Measurements from ENCODE around the gene RAB10.
"Not testable (repeated sequence)": the region's sequence is repeated elsewhere in the genome, so short reads cannot be mapped to it uniquely, and the experiment has no call there.

The RAB10 gene

DNA sequence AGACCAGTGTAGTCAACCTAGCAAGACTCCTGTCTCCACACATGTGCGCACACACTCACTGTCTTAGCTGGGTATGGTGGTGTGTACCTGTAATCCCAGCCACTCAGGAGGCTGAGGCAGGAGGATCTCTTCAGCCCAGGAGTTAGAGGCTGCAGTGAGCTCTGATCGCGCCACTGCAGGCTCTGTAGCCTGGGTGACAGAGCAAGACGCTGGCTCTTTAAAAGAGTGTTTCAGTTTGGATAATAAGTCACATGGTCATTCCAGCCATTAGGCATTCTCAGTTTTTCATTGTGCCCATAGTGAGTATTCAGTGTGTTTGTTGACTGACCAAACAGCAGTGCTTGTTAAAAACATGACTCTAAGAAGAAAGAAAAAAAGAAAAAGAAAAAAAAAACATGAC, 31.0 kb downstream of the RAB10 start:
- FAIRE-seq, result no peak

DNA sequence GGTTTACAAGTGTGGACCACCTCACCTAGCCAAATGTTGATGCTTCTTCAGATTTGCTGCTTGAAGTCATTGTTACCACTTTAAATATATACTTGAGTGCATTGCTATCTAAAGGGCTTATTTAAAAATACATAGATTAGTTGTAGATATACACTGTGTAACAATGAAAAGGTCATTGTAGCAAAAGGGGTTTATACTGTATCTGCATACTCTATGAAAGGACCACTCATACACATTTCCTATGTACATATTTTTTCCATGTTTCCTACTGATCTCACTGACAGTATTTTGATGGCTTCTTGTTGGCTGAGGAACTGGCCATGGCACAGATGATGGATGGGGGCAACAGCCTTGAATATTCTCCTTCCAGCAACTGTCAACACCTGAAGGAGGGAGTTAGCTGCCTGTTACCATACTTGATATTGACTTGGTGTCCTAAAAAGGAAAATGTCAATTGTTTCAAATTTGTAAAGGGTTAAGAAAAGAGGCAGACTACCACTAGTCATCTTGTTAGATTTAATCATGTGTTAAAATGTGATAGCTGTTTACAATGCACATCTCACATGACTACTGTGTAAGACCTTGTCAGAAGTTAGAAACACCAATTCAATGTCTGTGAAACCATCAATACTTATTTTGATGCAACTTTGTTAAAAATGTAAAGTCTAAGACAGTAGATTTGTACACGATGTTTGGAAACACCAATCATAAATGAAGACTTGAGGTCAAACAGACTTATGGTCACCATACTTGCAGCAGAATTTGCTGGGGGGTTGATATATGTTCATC, 33.5 kb downstream of the RAB10 start:
- FAIRE-seq, result no peak

DNA sequence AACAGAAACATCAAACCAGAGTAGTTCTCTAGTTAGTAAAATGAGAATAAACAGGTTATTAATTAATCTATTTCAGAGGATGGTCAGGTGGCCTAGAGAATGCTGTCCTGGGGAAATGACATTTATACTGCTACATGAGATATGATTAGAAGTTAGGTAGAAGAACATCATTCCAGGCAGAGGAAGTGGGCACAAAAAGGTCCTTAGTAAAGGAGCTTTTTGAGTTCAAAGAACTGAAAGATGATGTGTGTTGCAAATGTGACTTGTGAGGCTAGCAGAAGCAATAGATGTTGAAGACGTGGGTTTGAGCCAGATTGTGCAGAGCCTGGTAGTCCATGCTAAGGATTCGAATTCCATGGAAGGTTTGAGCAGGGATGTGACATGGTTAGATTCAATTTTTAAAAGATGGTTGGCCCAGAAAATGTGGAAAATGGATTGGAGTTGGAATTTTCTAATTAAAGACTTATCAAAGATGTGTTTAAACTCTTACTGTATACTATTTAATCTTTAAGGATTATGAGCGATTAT, 34.2 kb downstream of the RAB10 start:
- FAIRE-seq, result no peak

DNA sequence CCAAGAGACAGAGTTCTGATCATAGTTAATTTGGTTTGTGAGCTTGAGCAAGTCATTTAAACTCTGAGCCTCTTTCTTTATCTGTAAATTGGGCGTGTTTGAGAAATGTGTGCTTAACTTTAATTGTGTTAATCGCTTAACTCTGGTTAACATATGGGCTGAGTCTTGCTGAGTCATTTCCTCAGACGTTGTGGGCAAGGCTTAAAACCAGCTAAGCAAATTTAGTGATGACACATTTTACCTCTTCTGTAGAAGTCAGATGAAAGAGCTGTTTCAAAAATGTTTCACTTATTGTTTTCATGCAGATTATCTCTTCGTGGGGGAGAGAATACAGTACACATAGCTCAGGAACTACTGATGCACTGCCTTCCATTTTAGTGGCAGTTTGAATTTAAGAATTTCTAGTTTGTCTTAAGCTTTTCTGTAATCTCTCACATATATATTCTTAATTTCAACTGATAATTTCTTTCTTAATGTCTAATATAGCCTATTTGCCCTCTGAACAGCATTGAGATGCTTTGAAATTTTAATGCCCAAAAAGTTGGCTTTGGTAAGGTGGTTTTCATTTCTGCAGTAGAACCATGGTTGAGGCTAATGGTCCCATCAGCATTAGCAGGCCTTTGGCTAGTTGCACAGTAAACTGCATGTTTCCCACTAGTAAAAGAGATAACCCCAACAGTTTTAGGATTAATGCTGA, 34.9 kb downstream of the RAB10 start:
- no peak for FAIRE-seq

DNA sequence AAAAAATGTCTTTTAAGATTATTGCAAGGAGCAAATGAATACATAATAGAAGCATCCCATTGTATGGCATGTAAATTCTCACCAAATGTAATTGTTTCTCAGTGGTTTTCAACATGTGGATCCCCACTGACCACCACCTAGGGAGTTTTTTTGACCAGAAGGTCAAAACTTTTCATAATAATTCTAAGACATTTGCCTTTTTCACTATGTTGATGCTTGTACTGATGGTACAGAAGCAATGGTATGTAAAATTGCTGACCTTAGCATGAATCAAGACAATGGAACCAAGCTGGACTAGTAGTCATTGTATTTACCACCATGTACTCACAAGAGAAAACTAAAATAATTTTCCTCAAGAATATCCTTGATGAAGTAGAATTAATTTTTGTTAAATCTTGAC, 36.8 kb downstream of the RAB10 start:
- FAIRE-seq, result no peak

DNA sequence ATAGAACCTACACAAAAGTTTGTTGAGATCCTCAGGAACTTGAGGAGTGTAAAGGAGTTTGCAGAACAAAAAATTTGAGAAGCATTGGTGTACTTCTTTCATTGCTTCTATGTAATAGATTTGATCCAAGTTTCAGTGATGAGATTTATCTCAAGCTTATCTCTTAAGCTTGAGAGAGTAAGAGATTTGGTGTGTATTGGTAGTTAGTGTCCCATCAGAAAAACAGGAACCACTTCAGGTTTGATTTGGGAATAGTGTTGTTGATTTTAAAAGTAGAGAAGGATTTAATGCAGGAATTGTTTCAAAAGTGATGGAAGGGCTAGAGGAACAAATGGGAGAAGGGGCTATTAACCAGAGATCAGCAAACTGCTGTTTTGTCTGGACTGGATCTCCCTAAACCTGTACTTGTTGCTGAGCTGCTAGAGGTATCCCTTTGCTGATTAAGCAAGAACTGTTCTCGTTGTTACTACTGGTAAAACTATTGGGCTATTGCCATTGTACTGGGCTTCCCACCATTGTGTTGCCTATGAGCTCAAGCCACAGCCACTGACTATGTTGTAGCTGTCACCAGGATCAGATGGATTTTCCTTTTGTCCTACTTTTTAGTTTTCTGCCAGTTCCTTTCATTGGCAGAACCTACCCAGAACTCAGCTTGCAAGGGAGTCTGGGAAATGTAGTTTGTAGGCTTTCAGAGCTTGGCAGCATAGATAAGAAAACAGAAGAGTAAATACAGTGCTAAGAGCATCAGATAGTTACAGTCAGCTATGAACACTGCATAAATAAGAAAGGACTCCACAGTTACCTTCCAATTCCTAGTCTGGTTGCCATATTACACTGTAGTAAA, 39.3 kb downstream of the RAB10 start:
- no peak for FAIRE-seq

DNA sequence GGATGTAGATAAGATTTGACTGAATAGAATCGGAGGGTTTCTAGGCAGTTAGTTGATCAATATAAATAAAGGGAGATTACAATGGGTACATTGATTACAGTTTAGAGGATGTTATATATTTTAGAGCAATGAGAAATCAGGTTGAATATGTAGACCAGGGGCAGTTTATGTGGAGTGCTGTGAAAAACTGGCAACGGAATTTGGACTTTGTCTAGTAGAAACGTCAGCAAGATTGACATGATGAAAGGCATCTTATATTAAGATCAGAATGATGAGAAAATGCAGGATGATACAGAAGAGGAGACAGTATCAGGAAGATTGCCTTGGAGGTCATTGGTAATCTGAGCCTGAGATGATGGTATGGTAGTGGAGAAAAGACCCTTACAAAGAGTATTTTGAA, 39.9 kb downstream of the RAB10 start:
- no peak for FAIRE-seq

DNA sequence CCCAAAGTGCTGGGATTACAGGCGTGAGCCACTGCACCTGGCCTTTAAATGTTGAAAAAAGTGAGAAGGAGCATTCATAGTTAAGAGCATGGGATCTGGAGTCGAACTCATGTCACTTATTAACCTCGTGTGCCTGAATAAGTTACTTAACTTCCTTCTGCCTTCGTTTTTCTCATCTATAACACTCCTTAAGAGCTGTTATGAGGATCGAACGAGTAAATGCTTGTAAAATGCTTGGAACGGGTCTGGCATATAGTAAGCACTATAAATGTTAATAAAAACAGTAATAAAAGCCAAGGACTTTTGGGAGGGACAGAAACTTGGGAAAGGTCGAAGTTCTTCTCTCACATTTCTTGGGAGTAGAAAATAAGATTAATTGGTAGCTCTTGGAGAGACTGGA, 40.8 kb downstream of the RAB10 start:
- no peak for FAIRE-seq

DNA sequence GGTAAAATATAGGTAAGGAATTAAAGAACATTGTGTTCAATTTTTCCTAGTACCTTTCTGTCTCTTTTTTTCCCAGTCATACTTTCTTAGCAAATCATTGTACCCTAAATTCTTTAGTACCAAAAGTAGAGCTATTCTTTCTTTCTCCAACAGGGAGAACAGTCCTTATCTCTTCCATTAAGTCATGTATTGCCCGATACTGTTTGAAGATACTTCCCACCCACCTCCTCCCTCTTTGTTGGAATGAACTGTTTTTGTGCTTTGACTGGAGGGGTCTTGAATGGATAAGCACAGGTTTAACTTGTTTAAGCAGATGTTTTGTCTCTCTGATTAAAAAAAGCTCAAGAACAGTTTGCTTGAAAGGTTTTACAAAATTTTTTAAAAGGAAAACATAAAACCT, 41.3 kb downstream of the RAB10 start:
- FAIRE-seq, result no peak

DNA sequence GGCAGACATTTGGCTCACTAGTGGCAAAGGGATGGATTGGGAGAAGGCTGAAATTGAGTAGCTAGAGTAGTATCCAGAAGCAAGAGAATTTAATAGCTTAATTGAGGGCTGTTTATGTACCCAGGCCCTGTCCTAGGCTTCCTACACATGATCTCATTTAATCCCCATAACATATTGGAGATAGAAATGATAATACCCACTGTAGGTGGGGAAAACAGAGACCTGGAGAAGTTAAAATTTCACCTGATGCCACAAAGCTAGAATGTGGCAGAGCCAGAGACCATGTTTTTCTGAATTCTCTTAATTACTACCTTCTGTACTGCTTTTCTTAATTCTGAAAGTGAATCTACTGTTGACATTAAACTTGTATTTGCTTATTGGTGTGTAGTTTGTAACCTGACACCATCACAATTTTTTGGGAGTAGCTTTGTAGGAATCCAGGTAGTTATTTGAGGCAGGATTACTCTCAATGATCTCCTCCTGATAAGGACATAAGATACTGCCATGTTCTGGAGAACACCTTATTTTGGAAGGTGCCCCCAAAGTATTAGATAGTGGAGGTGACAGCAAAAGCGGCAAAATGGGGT, 42.2 kb downstream of the RAB10 start:
- no peak for FAIRE-seq

DNA sequence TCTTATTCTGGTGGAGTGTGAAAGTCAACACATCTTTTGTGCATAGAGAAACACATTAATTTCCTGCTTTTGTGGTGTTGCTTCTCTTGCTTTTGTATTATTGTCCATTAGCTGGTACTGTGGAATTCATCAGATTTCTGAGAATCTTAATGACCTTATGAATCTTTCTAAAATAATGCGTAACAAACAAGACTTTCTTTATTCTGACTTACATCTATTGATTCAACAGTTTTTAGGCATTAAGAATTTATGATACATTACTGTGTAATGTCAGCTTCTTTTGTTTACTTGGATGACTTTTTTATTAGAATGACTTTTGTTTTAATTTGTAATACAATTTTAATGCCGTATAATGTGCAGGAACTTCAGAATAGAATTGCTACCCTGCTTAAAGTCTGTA, 43.4 kb downstream of the RAB10 start:
- FAIRE-seq, result no peak

DNA sequence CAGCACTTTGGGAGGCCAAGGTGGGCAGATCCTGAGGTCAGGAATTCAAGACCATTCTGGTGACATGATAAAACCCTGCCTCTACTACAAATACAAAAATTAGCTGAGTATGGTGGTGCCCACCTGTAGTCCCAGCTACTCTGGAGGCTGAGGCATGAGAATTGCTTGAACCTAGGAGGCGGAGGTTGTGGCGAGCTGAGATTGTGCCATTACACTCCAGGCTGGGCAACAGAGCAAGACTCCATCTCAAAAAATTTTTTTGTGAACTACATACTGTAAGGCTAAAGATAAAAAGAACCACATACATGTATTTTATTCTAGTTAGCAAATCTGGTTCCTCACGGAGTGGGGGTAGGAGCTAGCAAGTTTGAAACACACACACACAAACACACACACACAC, 45.1 kb downstream of the RAB10 start:
- FAIRE-seq, result no peak

DNA sequence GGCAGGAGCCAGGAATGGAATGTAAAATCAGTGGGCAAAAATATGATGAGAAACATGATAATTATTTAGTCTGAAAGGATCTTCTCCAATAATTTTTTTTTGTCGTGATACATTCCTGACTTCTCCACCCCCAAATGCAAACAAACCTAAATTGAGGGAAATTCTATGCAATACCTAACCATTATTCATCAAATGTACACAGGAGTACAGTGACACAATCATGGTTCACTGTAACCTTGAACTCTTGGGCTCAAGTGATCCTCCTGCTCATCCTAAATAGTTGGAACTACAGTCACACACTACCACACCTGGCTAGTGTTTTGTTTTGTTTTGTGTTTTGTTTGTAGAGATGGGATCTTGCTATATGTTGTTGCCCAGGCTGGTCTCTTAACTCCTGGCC, 46.5 kb downstream of the RAB10 start:
- no peak for FAIRE-seq

DNA sequence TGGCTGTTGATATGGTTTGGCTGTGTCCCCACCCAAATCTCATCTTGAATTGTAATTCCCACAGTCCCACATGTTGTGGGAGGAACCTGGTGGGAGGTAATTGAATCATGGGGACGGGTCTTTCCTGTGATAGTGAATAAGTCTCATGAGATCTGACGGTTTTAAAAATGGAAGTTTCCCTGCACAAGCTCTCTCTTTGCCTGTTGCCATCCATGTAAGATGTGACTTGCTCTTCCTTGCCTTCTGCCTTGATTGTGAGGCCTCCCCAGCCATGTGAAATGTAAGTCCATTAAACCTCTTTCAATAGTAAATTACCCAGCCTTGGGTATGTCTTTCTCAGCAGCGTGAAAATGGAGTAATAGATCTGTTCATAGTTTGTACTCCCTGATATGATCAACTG, 47.0 kb downstream of the RAB10 start:
- not testable (repeated sequence) for FAIRE-seq

DNA sequence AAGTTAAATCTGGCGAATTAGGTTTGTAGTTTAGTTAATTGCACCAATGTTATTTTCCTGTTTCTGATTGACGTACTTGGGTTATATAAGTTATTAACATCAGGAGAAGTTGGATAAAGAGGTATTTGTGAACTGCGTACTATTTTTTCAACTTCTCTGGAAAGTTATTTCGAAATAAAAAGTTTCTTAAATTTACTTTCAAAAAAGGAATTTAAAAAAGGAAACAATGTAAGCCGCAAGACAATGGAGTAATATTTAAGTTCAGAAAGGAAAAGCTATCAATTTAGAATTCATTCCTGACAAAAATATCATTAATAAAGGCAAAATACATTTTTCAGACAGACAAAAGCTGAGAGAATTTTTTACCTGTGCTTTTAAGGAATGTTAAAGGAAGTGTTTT, 47.7 kb downstream of the RAB10 start:
- no peak for FAIRE-seq

DNA sequence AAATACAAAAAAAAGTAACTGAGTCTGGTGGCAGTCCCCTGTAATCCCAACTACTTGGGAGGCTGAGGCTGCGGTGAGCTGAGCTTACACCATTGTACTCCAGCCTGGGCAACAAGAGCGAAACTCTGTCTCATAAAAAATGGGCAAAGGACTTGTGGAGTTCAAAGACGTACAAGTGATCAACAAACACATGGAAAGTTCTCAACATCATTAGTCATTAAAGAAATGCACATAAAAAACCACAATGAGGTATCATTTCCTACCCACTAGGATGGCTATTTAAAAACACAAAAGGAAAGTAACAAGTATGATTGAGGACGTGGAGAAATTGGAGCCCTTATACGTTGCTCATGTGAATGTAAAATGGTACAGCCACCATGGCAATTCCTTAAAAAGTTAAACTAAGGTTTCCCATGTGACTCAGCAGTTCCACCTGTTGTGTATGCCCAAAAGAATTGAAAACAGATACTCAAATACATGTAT, 52.3 kb downstream of the RAB10 start:
- no peak for FAIRE-seq

DNA sequence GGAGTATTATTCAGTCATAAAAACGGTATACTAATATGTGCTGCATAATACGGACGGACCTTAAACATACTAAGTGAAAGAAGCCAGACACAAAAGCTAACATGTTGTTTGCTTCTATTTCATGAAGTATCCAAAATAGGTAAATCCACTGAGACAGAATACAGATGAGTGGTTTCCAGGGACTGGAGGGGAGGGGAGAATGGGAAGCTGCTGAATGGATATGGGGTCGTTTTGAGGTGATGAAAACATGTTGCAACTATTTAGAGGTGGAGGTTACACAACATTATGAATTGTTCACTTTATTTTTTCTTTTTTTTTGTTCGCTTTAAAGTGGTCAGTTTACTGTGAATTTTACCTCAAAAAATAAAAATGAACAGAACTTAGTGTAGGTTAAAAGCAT, 52.9 kb downstream of the RAB10 start:
- no peak for FAIRE-seq

DNA sequence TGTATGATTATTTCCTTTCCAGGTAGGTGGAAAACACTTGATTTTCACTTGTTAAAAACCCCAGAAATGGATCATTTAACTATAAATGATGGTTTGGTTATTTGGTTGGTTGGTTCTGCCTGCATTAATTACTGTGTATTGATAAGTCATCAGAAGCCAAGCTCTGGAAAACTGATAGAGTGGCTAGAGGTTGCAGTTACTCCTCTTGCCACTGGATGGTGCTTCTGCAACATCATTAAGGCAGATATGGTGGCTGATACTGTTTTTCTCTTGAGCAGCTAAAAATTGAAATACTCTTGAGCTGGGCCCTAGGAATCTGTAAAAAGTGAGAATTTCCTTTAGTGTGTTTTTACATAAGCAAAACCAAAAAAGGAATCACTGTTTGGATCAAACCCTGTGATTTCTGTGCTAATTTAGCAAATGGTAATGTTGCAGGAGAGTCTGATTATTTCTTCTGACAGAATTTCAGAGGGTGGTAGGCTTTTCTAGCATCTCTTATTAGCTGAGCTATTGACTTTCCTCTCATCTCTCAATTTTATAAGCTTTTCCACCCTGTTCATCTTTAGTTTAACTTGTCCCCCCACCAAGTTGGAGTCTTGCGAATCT, 54.3 kb downstream of the RAB10 start:
- peak; percentile 70 for FAIRE-seq

DNA sequence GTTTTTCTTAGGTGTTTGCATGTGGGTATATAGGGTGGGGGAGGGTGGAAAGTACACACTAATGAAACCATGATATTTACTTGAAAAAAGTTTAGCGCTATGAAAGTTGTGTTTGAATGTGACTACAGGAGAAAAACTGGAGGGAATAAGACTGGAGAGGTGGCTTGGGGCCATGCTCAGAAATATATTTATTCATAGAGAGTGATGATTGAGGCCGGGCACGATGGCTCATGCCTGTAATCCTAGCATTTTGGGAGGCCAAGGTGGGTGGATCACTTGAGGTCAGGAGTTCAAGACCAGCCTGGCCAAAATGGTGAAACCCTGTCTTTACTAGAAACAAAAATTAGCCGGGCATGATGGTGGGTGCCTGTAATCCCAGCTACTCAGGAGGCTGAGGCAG, 55.0 kb downstream of the RAB10 start:
- FAIRE-seq, result not testable (repeated sequence)

DNA sequence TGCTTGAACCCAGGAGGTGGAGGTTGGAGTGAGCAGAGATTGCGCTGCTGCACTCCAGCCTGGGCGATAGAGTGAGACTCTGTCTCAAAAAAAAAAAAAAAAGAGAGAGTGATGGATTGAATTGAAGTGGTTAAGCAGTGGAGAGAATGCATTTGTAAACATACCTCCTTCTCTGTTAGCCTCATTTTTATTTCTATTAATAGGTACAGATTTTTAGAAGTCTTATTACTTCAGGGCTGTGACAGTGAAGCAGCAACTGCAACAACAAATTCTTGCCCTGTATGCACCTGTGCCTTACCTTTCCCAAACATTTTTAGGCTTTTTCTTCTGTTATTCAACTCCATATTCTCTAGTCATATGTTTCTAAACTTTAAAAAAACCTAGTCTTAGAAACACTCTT, 55.5 kb downstream of the RAB10 start:
- FAIRE-seq, result no peak

DNA sequence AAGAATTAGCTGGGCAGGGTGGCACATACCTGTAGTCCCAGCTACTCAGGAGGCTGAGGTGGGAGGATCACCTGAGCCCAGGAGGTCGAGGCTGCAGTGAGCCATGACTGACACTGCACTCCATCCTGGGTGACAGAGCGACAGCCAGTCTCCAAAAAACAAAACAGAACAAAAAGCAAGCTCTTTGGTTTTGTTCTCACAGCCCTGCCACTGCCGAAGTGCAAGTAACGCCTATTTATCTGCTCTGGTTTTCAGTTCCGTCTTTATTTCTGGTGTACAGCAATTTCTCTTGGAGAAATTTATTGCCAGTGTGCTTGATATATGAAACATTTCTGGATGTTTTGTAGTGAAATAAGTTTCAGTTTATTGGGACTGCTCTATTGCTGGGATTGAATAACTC, 61.9 kb downstream of the RAB10 start:
- FAIRE-seq, result no peak

DNA sequence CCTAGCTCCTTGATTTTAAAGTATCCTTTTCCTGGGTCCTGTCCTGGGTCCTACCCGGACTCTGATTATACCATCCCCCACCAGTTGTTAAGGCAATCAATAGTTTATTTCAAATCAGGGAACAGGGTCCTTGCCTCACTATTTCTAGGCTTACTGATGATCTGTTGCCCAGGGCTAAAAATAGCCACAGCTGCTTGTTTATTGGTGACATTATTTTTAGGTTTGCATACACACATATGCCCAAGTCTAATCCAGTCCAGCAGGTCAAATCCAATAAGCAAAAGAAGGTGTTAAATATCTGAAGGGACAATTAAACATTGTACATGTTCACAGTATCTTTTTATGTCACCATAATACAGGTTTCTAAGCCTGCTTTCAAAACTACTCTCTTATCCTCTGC, 66.0 kb downstream of the RAB10 start:
- no peak for FAIRE-seq

DNA sequence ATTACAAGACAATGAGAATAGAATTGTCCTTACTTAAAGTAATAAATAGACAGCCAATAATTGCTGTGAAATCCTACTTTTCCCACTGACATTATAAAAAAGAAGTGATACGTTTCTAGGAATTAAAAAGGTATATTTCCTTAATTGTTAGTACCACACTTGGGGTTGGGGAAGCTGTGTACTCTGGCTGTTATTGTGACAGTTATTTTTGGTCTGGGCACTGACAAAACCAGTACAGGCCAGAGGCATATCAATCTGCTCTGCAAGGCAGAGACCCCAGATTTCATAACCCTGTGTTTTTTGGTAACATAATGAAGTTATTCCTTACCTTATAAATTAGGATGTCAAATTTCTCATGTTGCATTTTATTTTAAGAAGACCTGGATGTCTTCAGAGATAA, 66.5 kb downstream of the RAB10 start:
- FAIRE-seq, result no peak
